22Rv1 (cell line): ENCODE data around the gene ABCC6.

Source experiments
- H3K27ac ChIP-seq: fragments of 450-650 bp; 2 replicates; pipeline ENCODE4 v1.5.1; 2017
- CTCF ChIP-seq: fragments of 450-650 bp; IDR thresholded peaks from 2 replicates; pipeline ENCODE4 v1.5.1; 2017; ENCODE audit warnings: mild to moderate bottlenecking
- ZFX ChIP-seq: fragments of 450-650 bp; IDR thresholded peaks from 2 replicates; pipeline ENCODE4 v1.6.1; 2017; ENCODE audit warnings: antibody characterized with exemption, borderline replicate concordance

Gene ABCC6

GRCh38 chr16:16175296-16175695 is 48.0 kb downstream of the ABCC6 start:
- no peak overlapping the region for H3K27ac ChIP-seq

GRCh38 chr16:16172991-16173390 is 50.3 kb downstream of the ABCC6 start:
- no peak overlapping the region for H3K27ac ChIP-seq

More at GRCh38 chr16:16175296-16175695, 48.0 kb downstream of the ABCC6 start:
- TF ChIP-seq CTCF (no peak), ZFX (no peak)

GRCh38 chr16:16171332-16171919 is 51.9 kb downstream of the ABCC6 start:
- H3K27ac ChIP-seq, result no peak overlapping the region
- TF ChIP-seq ZFX, result no peak

More at GRCh38 chr16:16172991-16173390, 50.3 kb downstream of the ABCC6 start:
- no peak for TF ChIP-seq CTCF
- TF ChIP-seq ZFX, result no peak

- TF ChIP-seq ZFX, result no peak
- TF ChIP-seq CTCF, result no peak
- no peak overlapping the region for H3K27ac ChIP-seq
Observed at GRCh38 chr16:16169615-16170014, 53.7 kb downstream of the ABCC6 start.

- no peak overlapping the region for H3K27ac ChIP-seq
- TF ChIP-seq ZFX, result no peak
- TF ChIP-seq CTCF, result no peak
Observed at GRCh38 chr16:16168431-16168830, 54.9 kb downstream of the ABCC6 start.

DNA sequence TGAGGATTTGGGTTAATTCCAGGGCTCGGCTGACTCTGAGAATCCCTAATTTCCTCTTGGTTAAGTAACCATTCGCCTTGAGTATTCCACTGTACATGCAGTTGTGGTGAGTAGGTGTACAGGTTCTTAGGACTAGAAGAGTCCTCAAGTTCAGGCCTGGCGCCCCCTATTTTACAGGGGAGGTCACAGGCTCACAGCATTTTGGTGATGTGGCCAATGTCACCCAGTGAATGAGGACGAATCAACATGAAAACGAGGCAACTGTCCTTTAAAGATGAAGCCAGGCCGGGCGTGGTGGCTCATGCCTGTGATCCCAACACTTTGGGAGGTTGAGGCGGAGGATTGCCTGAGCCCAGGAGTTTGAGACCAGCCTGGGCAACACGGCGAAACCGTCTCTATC is 55.4 kb downstream of the ABCC6 start:
- no peak overlapping the region for H3K27ac ChIP-seq
- TF ChIP-seq CTCF (no peak), ZFX (no peak)

DNA sequence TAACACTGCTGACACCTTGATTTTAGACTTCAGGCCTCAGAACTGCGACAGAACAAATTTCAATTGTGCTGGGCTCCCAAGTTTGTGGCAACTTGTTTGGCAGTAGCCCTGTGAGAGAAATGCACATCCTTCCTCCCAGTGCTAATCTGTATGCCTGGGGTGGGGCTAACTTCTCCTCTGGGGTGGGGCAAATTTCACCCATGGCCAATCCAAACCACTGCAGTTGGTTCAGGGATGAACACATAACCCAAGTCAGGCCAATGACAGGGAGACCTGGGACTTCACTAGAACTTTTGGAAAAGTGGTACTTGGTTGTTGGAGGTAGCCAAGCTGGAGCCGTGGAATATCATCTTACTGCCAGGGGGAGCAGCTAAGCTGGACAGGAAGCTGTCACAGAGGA is 56.3 kb downstream of the ABCC6 start:
- H3K27ac ChIP-seq, result no peak overlapping the region
- TF ChIP-seq ZFX, result no peak
- no peak for TF ChIP-seq CTCF

DNA sequence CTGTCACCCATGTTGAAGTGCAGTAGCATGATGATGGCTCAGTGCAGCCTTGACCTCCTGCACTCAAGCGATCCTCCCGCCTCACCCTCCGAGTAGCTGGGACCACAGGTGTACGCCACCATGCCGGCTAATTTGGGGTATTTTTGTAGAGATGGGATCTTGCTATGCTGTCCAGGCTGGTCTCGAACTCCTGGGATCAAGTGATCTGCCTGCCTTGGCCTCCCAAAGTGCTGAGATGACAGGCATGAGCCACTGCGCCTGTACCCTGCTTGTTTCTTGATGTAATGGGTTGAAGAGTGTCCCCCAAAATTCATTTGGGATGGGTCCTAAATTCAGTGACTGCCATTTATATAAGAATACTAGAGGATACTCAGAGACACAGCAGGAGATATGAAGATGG is 57.2 kb downstream of the ABCC6 start:
- TF ChIP-seq CTCF (no peak), ZFX (no peak)
- H3K27ac ChIP-seq, result no peak overlapping the region
